ENCODE measurements around the gene ITSN1. TPM values are rescaled to one million over a fixed set of nuclear protein-coding genes. Genes with fewer than 3 reads are reported as not detected.

Gene ITSN1
- total RNA-seq, 1 experiment from 2014 or later: 88.5 TPM

- Histone ChIP-seq H3K4me1 (no peaks in the 10 kb centered on the region), H3K4me3 (ENCODE audit: low read depth, low read length) (no peak overlapping the region), H3K27me3 (replicated peaks; ENCODE audit: control insufficient read depth, insufficient read depth, low read length) (no peaks in the 10 kb centered on the region), H3K9me3 (no peaks in the 10 kb centered on the region), H3K36me3 (ENCODE audit: control insufficient read depth, insufficient read depth, low read length) (no peaks in the 10 kb centered on the region)
- Mint-ChIP-seq H3K4me3 (ENCODE audit: unreplicated experiment) (no peak overlapping the region), H3K9me3 (ENCODE audit: unreplicated experiment) (no peaks in the 10 kb centered on the region), H3K27me3 (ENCODE audit: insufficient read depth, unreplicated experiment) (no peaks in the 10 kb centered on the region), H3K36me3 (ENCODE audit: insufficient read depth, unreplicated experiment) (peaks cover 22% of the 10 kb centered on the region), H3K27ac (ENCODE audit: unreplicated experiment) (no peak overlapping the region), H3K4me1 (ENCODE audit: low read depth, unreplicated experiment) (peaks cover 11% of the 10 kb centered on the region)
- POLR2A ChIA-PET: no interaction called here
- CTCF ChIA-PET: no interaction called here
- BruUV-seq (replicated peaks): no TSS peak
- no peak for TF ChIP-seq CTCF (IDR thresholded peaks at IDR 0.05; ENCODE audit: insufficient read depth in 1 of 2, low read depth in 1 of 2, low read length in 1 of 2, severe bottlenecking in 1 of 2, unreplicated experiment in 1 of 2)
- intact Hi-C loops (cut with micrococcal nuclease; ENCODE audit: unreplicated experiment): no loop called here
- DNase-seq: no peak
Observed at GRCh38 chr21:33897739-33898138, 255.4 kb downstream of the ITSN1 start.

DNA sequence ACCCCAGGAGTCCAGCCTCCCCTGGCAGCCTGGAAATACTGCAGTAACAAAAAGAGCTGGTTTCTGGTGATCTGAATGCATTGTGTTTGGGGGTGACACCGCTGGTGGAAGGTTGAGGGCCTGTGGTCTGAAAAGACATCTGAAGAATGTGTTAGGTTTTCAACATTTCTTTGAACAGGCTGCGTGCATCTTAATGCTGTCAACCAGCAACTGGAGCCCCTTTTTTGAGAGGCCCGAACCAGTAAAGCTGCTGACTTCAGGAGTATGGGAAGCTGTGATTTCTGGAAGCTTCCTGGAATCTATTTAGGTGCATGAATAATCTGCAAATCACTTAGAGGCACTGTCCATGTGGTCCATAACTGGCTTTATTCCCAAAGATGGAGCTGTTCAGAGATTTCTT is 256.3 kb downstream of the ITSN1 start:
- intact Hi-C loops (cut with micrococcal nuclease; ENCODE audit: unreplicated experiment): no loop called here

DNA sequence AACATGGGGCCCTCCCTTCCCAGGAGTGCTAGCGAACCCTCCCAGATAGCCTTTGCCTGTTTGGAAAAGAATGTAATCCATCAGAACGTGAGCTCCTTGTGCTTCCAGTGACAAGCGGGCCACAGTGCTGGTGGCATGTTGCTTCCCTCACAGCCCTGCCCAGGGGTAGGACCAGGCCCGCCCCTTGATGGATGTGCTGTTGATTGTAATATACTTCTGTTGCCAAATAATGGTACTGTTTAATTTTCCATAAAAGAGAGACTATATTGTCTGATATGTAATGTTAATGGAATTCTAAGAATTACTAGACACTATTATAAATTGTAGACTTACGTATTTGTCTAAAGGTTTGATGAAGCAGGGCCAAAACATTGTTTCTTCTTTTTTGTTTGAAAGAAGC is 256.9 kb downstream of the ITSN1 start:
- Mint-ChIP-seq H3K4me3 (ENCODE audit: unreplicated experiment) (no peak overlapping the region), H3K27me3 (ENCODE audit: insufficient read depth, unreplicated experiment) (no peaks in the 10 kb centered on the region), H3K27ac (ENCODE audit: unreplicated experiment) (no peak overlapping the region), H3K36me3 (ENCODE audit: insufficient read depth, unreplicated experiment) (peaks cover 36% of the 10 kb centered on the region), H3K9me3 (ENCODE audit: unreplicated experiment) (no peaks in the 10 kb centered on the region), H3K4me1 (ENCODE audit: low read depth, unreplicated experiment) (peaks cover 11% of the 10 kb centered on the region)
- Histone ChIP-seq H3K4me1 (no peaks in the 10 kb centered on the region), H3K9me3 (no peaks in the 10 kb centered on the region), H3K27me3 (replicated peaks; ENCODE audit: control insufficient read depth, insufficient read depth, low read length) (no peaks in the 10 kb centered on the region), H3K36me3 (ENCODE audit: control insufficient read depth, insufficient read depth, low read length) (no peaks in the 10 kb centered on the region), H3K4me3 (ENCODE audit: low read depth, low read length) (no peak overlapping the region)
- BruUV-seq (replicated peaks): no TSS peak
- CTCF ChIA-PET: no interaction called here
- TF ChIP-seq CTCF (IDR thresholded peaks at IDR 0.05; ENCODE audit: insufficient read depth in 1 of 2, low read depth in 1 of 2, low read length in 1 of 2, severe bottlenecking in 1 of 2, unreplicated experiment in 1 of 2): no peak
- POLR2A ChIA-PET: no interaction called here
- DNase-seq: no peak
- intact Hi-C loops (cut with micrococcal nuclease; ENCODE audit: unreplicated experiment): no loop called here

More for the DNA sequence above, 256.3 kb downstream of the ITSN1 start:
- no peaks in the 10 kb centered on the region for H3K9me3 ChIP-seq
- Mint-ChIP-seq H3K9me3 (ENCODE audit: unreplicated experiment) (no peaks in the 10 kb centered on the region), H3K4me3 (ENCODE audit: unreplicated experiment) (no peak overlapping the region), H3K4me1 (ENCODE audit: low read depth, unreplicated experiment) (peaks cover 11% of the 10 kb centered on the region), H3K27ac (ENCODE audit: unreplicated experiment) (no peak overlapping the region), H3K36me3 (ENCODE audit: insufficient read depth, unreplicated experiment) (peaks cover 30% of the 10 kb centered on the region), H3K27me3 (ENCODE audit: insufficient read depth, unreplicated experiment) (no peaks in the 10 kb centered on the region)
- ChIA-PET POLR2A (no interaction called here), CTCF (interaction anchor here (0.5 kb wide), 1 partner anchor 24 kb away, joined by 4 read pairs; no protein-coding TSS in a partner anchor)
- no peak overlapping the region for H3K4me3 ChIP-seq (ENCODE audit: low read depth, low read length)
- no TSS peak for BruUV-seq (replicated peaks)
- no peaks in the 10 kb centered on the region for H3K27me3 ChIP-seq (replicated peaks; ENCODE audit: control insufficient read depth, insufficient read depth, low read length)
- H3K36me3 ChIP-seq (ENCODE audit: control insufficient read depth, insufficient read depth, low read length): no peaks in the 10 kb centered on the region
- no peak for DNase-seq
- no peak for TF ChIP-seq CTCF (IDR thresholded peaks at IDR 0.05; ENCODE audit: insufficient read depth in 1 of 2, low read depth in 1 of 2, low read length in 1 of 2, severe bottlenecking in 1 of 2, unreplicated experiment in 1 of 2)
- no peaks in the 10 kb centered on the region for H3K4me1 ChIP-seq

Measured in Caco-2 (cell line).